ENCODE data around the gene GAD1. TPM values are rescaled to one million over a fixed set of nuclear protein-coding genes. Genes with fewer than 3 reads are reported as not detected.

Gene GAD1
- total RNA-seq: not detected in 3 replicates
- long read RNA-seq: 0 reads

- Mint-ChIP-seq H3K4me1 (ENCODE audit: low read depth) (peaks cover 44% of the 10 kb centered on the region), H3K27ac (ENCODE audit: unreplicated experiment) (peak within 1 kb of the TSS; percentile 17), H3K27me3 (ENCODE audit: low read depth) (peaks cover 87% of the 10 kb centered on the region), H3K4me3 (ENCODE audit: unreplicated experiment) (peak within 1 kb of the TSS; percentile 62), H3K9me3 (ENCODE audit: low read depth) (no peaks in the 10 kb centered on the region), H3K36me3 (ENCODE audit: low read depth) (peaks cover 2% of the 10 kb centered on the region)
- no peak for TF ChIP-seq CTCF (IDR thresholded peaks at IDR 0.05)
- DNase-seq (ENCODE audit: low spot score): no peak
Observed at GRCh38 chr2:170816504-170817092, at the start of gene GAD1. Gene GAD1 (plus strand): TSS chr2:170816887. CDS start chr2:170818592, 1,705 bp downstream.

DNA sequence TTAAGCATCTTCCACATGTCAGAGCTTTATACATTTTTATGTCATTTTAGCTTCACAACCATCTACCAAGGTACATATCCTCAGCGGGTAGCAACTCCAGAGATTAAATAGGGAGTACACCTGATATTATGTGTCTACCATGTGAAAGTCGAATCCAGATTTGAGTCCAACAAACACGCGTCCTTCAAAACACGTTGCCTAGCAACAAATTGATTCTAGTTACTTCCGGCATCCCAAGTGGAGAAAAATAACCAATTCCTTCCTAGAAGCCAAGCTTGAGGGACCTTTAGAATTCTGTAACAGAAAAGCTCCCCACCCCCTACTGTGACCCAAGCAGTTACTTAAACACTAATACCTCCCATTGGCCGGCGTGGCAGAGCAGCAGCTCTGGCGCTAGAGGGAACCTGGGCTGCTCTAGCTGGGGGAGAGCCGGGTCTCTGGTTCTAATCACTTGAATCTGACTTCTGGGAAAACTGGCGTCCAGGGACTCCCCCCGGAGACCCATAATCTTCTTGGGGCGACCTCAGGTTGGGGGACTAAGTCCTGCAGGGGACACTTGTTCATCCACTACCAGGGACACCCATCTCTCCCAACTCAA lies 46.6 kb upstream of the GAD1 start, which contains the start of gene ERICH2:
TSS of gene ERICH2 (plus strand) at position 371 of the 598 bp plus-strand sequence. CDS start 304 bp downstream, outside the sequence.
- peak; percentile 57 for TF ChIP-seq CTCF (IDR thresholded peaks at IDR 0.05)
- Mint-ChIP-seq H3K9me3 (ENCODE audit: low read depth) (no peaks in the 10 kb centered on the region), H3K27ac (ENCODE audit: unreplicated experiment) (peak within 1 kb of the TSS; percentile 81), H3K4me1 (ENCODE audit: low read depth) (peaks cover 12% of the 10 kb centered on the region), H3K4me3 (ENCODE audit: unreplicated experiment) (peak within 1 kb of the TSS; percentile 88), H3K27me3 (ENCODE audit: low read depth) (peaks cover 19% of the 10 kb centered on the region), H3K36me3 (ENCODE audit: low read depth) (peaks cover 2% of the 10 kb centered on the region)
- no peak for DNase-seq (ENCODE audit: low spot score)

DNA sequence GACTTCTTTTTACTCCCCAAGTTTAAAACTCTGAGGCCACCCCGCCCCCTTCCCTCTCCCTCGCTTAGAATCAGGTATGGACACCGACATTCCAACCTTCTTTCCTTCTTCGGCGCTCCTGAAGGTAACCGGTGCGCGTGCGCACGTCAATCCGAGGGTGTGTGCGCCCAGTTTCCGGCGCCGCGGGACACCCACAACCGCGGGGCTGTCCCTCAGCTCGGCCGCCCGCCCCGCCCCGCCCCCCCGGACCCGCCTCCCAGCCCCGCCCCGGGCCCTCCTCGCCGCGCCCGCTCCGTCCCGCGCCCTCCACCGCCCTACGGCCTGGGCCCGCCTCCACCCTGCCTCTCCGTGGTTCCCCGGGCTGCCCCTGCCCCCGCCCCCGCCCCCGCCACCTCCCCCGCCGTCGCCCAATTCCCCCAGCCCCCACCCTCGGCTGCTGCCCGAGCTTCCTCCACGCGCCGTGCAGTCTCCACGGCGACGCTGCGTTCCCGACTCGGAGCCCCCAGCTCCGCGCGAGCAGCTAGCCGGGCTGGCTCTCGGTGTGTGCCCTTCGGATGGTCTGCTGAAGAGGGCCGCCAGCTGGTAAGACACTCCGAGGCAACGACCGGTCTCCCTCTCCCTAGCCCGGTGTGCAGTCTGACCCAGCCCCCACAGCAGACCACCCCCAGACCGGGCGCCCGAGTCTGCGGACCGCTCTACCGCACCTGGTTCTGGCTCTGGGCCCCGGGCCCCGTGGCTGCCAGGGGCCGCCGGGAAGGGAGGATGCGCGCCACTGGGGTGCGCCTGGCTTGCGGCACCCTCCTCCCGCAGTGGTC lies 45.9 kb upstream of the GAD1 start:
- Mint-ChIP-seq H3K4me1 (ENCODE audit: low read depth) (peaks cover 12% of the 10 kb centered on the region), H3K27me3 (ENCODE audit: low read depth) (peaks cover 23% of the 10 kb centered on the region), H3K27ac (ENCODE audit: unreplicated experiment) (peak overlapping the region; percentile 81), H3K9me3 (ENCODE audit: low read depth) (no peaks in the 10 kb centered on the region), H3K4me3 (ENCODE audit: unreplicated experiment) (peak overlapping the region; percentile 88), H3K36me3 (ENCODE audit: low read depth) (peaks cover 2% of the 10 kb centered on the region)
- no peak for DNase-seq (ENCODE audit: low spot score)
- no peak for TF ChIP-seq CTCF (IDR thresholded peaks at IDR 0.05)

DNA sequence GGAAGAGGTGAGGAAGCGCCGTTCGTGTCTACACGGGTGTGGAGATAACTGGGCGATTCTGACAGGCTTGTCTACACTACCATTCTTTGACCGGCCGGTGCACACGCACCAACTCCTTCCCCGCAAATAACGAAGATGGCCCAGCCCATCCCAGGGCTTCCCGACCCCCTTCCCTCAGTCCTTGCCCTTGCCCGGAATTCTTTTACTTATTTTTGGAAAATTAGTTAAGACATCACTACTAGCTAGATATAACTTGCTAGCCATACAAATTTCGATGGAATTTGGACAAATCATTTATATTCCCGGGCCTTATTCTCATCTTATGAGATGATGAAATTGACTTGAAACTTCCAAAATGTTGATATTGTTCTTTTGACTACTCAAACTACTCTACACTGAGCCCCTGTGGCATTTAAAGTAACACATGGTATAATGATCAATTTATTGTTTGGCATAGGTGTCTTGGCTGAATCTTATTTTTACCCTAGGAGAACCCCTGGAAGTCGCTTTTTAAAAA lies 45.2 kb upstream of the GAD1 start:
- H3K27me3 Mint-ChIP-seq (ENCODE audit: low read depth): peaks cover 20% of the 10 kb centered on the region
- H3K4me3 Mint-ChIP-seq (ENCODE audit: unreplicated experiment): peak overlapping the region; percentile 79
- no peak for DNase-seq (ENCODE audit: low spot score)
- H3K4me1 Mint-ChIP-seq (ENCODE audit: low read depth): peaks cover 12% of the 10 kb centered on the region
- H3K9me3 Mint-ChIP-seq (ENCODE audit: low read depth): no peaks in the 10 kb centered on the region
- H3K27ac Mint-ChIP-seq (ENCODE audit: unreplicated experiment): peak overlapping the region; percentile 75
- TF ChIP-seq CTCF (IDR thresholded peaks at IDR 0.05): no peak
- H3K36me3 Mint-ChIP-seq (ENCODE audit: low read depth): peaks cover 2% of the 10 kb centered on the region

DNA sequence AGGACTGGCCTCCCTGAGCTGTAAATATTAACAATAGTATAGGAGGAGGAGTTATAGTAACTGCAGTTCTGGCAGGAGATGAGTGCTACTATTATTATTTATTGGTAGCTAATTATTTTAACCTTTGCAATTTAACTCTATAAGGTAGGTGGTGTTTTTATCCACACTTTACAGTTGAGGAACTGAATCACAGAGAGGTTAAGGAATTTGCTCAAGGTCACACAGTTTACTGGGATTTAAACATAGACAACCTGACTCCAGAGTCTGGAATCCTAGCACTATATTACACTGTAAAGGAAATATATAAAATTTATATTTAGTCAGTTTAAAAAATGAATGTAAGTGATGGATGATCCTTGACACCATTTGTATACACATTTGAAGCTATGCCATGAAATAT lies 44.4 kb upstream of the GAD1 start:
- Mint-ChIP-seq H3K36me3 (ENCODE audit: low read depth) (peaks cover 2% of the 10 kb centered on the region), H3K27me3 (ENCODE audit: low read depth) (peaks cover 20% of the 10 kb centered on the region), H3K27ac (ENCODE audit: unreplicated experiment) (peak overlapping the region; percentile 55), H3K4me3 (ENCODE audit: unreplicated experiment) (peak overlapping the region; percentile 5), H3K9me3 (ENCODE audit: low read depth) (no peaks in the 10 kb centered on the region), H3K4me1 (ENCODE audit: low read depth) (peaks cover 12% of the 10 kb centered on the region)
- no peak for TF ChIP-seq CTCF (IDR thresholded peaks at IDR 0.05)
- no peak for DNase-seq (ENCODE audit: low spot score)

Measured in chondrocyte (in vitro differentiated cells).